Sigmoid colon (tissue), 4 donors: ENCODE measurements around the gene PPP6C.
"Not testable (repeated sequence)": the region's sequence is repeated elsewhere in the genome, so short reads cannot be mapped to it uniquely, and the experiment has no call there.

ENCODE experiments used
- CTCF ChIP-seq, 4 experiments: fragments of 450-650 bp in 3 of 4; fragments of 200-600 bp in 1 of 4; IDR thresholded peaks; one replicate each; pipeline ENCODE4 v1.5.1; 2016 to 2019; ENCODE audit warnings: antibody characterized with exemption in 4 of 4, mild to moderate bottlenecking in 3 of 4, moderate library complexity in 2 of 4
- EP300 ChIP-seq, 4 donors: sonication (generic); formaldehyde crosslinking; IDR thresholded peaks; one replicate each; pipeline ENCODE4 v1.6.1; 2017; ENCODE audit warnings: antibody characterized with exemption in 4 of 4
- POLR2A ChIP-seq, 2 donors: fragments of 450-650 bp; IDR thresholded peaks; one replicate each; pipeline ENCODE4 v1.6.1; 2016; ENCODE audit warnings: antibody characterized with exemption in 2 of 2, mild to moderate bottlenecking in 2 of 2, moderate library complexity in 2 of 2
- POLR2AphosphoS5 ChIP-seq, 4 donors: sonication (generic); formaldehyde crosslinking; IDR thresholded peaks; one replicate each; pipeline ENCODE4 v1.6.1; 2017; ENCODE audit warnings: antibody characterized with exemption in 4 of 4

GRCh38 chr9:125118696-125119095 lies 70.9 kb downstream of the PPP6C start:
- TF ChIP-seq CTCF, POLR2A, POLR2AphosphoS5, EP300 (IDR thresholded peaks at IDR 0.05): not testable (repeated sequence)
